GM23248 (cell line): ENCODE measurements around the gene LMO4.

Source experiments
- EZH2 ChIP-seq: fragments of 200-600 bp; sonication (generic); IDR thresholded peaks from 2 replicates; pipeline ENCODE4 v1.6.1; 2018; ENCODE audit warnings: antibody characterized with exemption, mild to moderate bottlenecking; ENCODE audit not compliant: insufficient read depth, poor library complexity, severe bottlenecking
- EZH2phosphoT487 ChIP-seq: fragments of 200-600 bp; sonication (generic); IDR thresholded peaks from 2 replicates; pipeline ENCODE4 v1.6.1; 2018; ENCODE audit warnings: antibody characterized with exemption, moderate library complexity, mild to moderate bottlenecking, low read depth; ENCODE audit not compliant: insufficient read depth

- TF ChIP-seq EZH2 (no peak), EZH2phosphoT487 (no peak)
Observed at GRCh38 chr1:87294633-87295032, 34.0 kb upstream of the LMO4 start.
